Gastrocnemius medialis (tissue), 4 donors: ENCODE results near the gene BLVRA. TPM values are rescaled to one million over a fixed set of nuclear protein-coding genes. Genes with fewer than 3 reads are reported as not detected.

Source experiments
- ATAC-seq, 2 donors: fragments of 150-250 bp; one replicate each; pipeline ENCODE4 v1.9.1; 2016
- DNase-seq, 2 donors: peaks; one replicate each; pipeline ENCODE4 v3.0.0-alpha.2; 2019
- H3K27ac ChIP-seq, 4 donors: fragments of 200-600 bp; sonication (generic); 1 replicate in 1 of 4; 2 replicates in 3 of 4; pipeline ENCODE4 v1.5.1; 2016 to 2018; ENCODE audit warnings: mild to moderate bottlenecking in 2 of 4, moderate library complexity in 1 of 4
- H3K27me3 ChIP-seq, 3 donors: fragments of 200-600 bp; sonication (generic) in 2 of 3; 1 replicate in 1 of 3; 2 replicates in 2 of 3; pipeline versions ENCODE4 v1.5.1 to v1.6.0; 2016 to 2019; ENCODE audit warnings: mild to moderate bottlenecking in 1 of 3, moderate library complexity in 1 of 3
- H3K36me3 ChIP-seq, 2 donors: fragments of 200-600 bp; sonication (generic) in 1 of 2; one replicate each; pipeline ENCODE4 v1.5.1; 2017 to 2018
- H3K4me1 ChIP-seq, 2 donors: fragments of 200-600 bp; sonication (generic) in 1 of 2; one replicate each; pipeline ENCODE4 v1.5.1; 2016 to 2017; ENCODE audit warnings: mild to moderate bottlenecking in 2 of 2
- H3K4me3 ChIP-seq, 4 donors: fragments of 200-600 bp; sonication (generic) in 3 of 4; 1 replicate in 1 of 4; 2 replicates in 3 of 4; pipeline ENCODE4 v1.5.1; 2016 to 2019; ENCODE audit warnings: mild to moderate bottlenecking in 2 of 4
- H3K9me3 ChIP-seq, 3 donors: fragments of 200-600 bp; sonication (generic) in 2 of 3; 1 replicate in 1 of 3; 2 replicates in 2 of 3; pipeline ENCODE4 v1.5.1; 2016 to 2019
- POLR2A ChIP-seq, 2 donors: fragments of 450-650 bp; IDR thresholded peaks; one replicate each; pipeline ENCODE4 v1.6.1; 2017; ENCODE audit warnings: antibody characterized with exemption in 2 of 2, mild to moderate bottlenecking in 2 of 2, moderate library complexity in 2 of 2
- in situ Hi-C, 4 donors: fragments of 200-750 bp; cut with MboI; loops; one replicate each; pipeline versions ENCODE4 v1.15.0 to v1.8.0; 2017; ENCODE audit warnings: low sequenced_read_pairs in 4 of 4
- intact Hi-C: fragments of 100-400 bp; cut with DNase I; formaldehyde crosslinking; loops from one replicate; pipeline ENCODE4 v1.15.1; 2023; ENCODE audit warnings: low total_unique reads
- total RNA-seq, 4 donors: library from RNA; depleted of rRNA; stranded (reverse); fragments of >200 nt; gene quantifications; one replicate each; pipeline versions ENCODE4 v1.1.0 to v1.2.3, GENCODE V29; 2016
- TF ChIP-seq, protein P1 (sequence below), 5 experiments: fragments of 450-650 bp in 3 of 5; fragments of 200-600 bp in 2 of 5; sonication (generic) in 2 of 5; IDR thresholded peaks in 4 of 5; conservative IDR thresholded peaks in 1 of 5; 1 replicate in 4 of 5; 2 replicates in 1 of 5; pipeline ENCODE4 v1.5.1; 2016 to 2019; ENCODE audit warnings: antibody characterized with exemption in 5 of 5, mild to moderate bottlenecking in 3 of 5, moderate library complexity in 3 of 5

Gene BLVRA
- total RNA-seq, 4 donors from 2014 or later, result 26.7 to 45.9 (median 29.3) TPM

DNA sequence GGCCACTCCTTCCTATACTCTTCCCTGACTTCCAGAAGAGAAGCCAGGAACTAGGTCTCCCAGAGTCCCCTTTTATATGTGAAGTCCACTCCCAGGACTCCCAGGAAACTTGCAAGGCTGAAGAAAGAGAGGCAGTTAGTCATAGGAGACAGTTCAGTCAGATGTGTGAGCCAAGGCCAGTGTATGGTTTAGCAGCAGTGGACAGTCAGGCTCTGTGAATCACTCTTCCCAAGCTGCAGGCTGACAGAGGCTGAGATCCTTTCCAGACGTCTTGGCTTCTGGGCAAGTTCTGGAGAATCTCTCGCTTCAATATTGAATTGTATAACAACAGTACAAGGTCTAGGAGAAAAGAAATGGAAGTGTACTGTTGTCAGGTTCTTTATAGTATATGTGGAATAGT, 26.9 kb downstream of the BLVRA start:
- intact Hi-C loops, result no loop called here
- H3K36me3 ChIP-seq, result peaks cover 0 to 16% of the 10 kb centered on the region in 2 donors
- no peaks in the 10 kb centered on the region for H3K9me3 ChIP-seq
- H3K4me3 ChIP-seq, result no peak overlapping the region
- TF ChIP-seq, protein P1, sequence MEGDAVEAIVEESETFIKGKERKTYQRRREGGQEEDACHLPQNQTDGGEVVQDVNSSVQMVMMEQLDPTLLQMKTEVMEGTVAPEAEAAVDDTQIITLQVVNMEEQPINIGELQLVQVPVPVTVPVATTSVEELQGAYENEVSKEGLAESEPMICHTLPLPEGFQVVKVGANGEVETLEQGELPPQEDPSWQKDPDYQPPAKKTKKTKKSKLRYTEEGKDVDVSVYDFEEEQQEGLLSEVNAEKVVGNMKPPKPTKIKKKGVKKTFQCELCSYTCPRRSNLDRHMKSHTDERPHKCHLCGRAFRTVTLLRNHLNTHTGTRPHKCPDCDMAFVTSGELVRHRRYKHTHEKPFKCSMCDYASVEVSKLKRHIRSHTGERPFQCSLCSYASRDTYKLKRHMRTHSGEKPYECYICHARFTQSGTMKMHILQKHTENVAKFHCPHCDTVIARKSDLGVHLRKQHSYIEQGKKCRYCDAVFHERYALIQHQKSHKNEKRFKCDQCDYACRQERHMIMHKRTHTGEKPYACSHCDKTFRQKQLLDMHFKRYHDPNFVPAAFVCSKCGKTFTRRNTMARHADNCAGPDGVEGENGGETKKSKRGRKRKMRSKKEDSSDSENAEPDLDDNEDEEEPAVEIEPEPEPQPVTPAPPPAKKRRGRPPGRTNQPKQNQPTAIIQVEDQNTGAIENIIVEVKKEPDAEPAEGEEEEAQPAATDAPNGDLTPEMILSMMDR (IDR thresholded peaks at IDR 0.05 in 4 of 5, conservative IDR thresholded peaks at IDR 0.05 in 1 of 5), result no peak
- no peak for TF ChIP-seq POLR2A (IDR thresholded peaks at IDR 0.05)
- peak; percentile 51 to 85 for ATAC-seq
- H3K27me3 ChIP-seq, result no peaks in the 10 kb centered on the region
- in situ Hi-C loops, result no loop called here
- no peak overlapping the region for H3K27ac ChIP-seq
- no peak for DNase-seq
- peaks cover 24 to 32% of the 10 kb centered on the region in 2 donors for H3K4me1 ChIP-seq

DNA sequence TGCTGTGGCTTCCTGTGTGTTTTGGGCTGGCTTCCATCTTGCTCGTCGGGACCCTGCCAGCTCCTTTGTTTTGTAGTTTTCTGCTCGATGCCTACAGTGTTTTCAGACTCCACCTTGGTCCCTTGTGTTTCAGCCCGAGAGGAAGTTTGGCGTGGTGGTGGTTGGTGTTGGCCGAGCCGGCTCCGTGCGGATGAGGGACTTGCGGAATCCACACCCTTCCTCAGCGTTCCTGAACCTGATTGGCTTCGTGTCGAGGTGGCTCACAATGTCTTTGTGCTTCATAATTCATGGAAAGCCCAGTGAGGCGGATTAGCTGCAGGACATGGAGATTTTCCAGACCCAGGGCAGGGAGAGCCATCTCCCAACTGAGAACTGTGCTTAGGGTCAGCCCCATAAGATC, 29.3 kb downstream of the BLVRA start:
- TF ChIP-seq, protein P1 (IDR thresholded peaks at IDR 0.05 in 4 of 5, conservative IDR thresholded peaks at IDR 0.05 in 1 of 5), result no peak
- no peak for TF ChIP-seq POLR2A (IDR thresholded peaks at IDR 0.05)
- no peak overlapping the region for H3K4me3 ChIP-seq
- no peak for DNase-seq
- in situ Hi-C loops (no loop called here), intact Hi-C loops (no loop called here)
- H3K36me3 ChIP-seq, result peaks cover 0 to 29% of the 10 kb centered on the region in 2 donors
- H3K4me1 ChIP-seq, result peaks cover 12 to 27% of the 10 kb centered on the region in 2 donors
- H3K27me3 ChIP-seq, result no peaks in the 10 kb centered on the region
- H3K27ac ChIP-seq, result no peak overlapping the region
- H3K9me3 ChIP-seq, result no peaks in the 10 kb centered on the region
- ATAC-seq, result no peak

DNA sequence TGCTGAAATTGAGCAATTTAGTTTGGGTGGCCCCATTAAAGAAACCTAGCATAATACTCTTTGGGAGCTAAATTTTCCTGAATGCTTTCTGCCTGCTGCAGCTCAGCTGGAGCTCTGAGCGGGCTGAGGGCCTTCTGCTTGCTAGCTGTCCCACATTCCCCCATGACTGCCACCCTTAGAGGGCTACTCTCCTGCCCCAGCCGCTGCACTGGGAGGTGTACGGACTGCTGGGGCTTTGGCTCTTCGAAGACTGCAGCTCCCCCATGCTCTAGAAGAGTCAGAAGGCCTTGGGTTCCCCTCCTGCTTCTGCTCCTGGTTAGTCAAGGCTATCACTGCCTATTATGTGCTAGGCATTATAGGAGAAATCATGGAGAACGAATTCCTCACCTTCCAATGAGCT, 31.5 kb downstream of the BLVRA start:
- DNase-seq (no peak), ATAC-seq (no peak)
- H3K9me3 ChIP-seq, result no peaks in the 10 kb centered on the region
- no peak overlapping the region for H3K27ac ChIP-seq
- in situ Hi-C loops (no loop called here), intact Hi-C loops (no loop called here)
- H3K27me3 ChIP-seq, result no peaks in the 10 kb centered on the region
- H3K4me3 ChIP-seq, result no peak overlapping the region
- peaks cover 0 to 29% of the 10 kb centered on the region in 2 donors for H3K36me3 ChIP-seq
- H3K4me1 ChIP-seq, result peaks cover 5 to 15% of the 10 kb centered on the region in 2 donors
- TF ChIP-seq, protein P1 (IDR thresholded peaks at IDR 0.05 in 4 of 5, conservative IDR thresholded peaks at IDR 0.05 in 1 of 5), result no peak
- no peak for TF ChIP-seq POLR2A (IDR thresholded peaks at IDR 0.05)

DNA sequence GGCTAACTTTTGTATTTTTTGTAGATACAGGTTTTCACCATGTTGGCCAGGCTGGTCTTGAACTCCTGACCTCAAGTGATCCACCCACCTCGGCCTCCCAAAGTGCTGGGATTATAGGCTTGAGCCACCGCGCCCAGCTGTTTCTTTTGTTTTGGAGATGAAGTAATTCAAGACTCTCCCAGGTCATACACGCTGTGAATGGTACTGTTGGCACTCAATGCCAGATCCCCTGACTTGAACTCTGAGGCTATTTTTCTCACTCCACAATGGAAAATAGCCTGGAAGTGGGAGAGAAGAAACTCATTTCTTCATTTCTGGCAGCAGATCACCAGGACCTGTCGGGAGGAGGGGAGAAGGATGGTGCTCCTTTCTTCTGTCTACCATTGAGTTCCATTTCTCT, 32.4 kb downstream of the BLVRA start:
- intact Hi-C loops (no loop called here), in situ Hi-C loops (no loop called here)
- DNase-seq (no peak), ATAC-seq (no peak)
- H3K4me1 ChIP-seq, result peaks cover 5 to 10% of the 10 kb centered on the region in 2 donors
- peaks cover 0 to 29% of the 10 kb centered on the region in 2 donors for H3K36me3 ChIP-seq
- peak overlapping the region in 1 of 4 donors; percentile 46 for H3K27ac ChIP-seq
- H3K4me3 ChIP-seq, result no peak overlapping the region
- H3K9me3 ChIP-seq, result no peaks in the 10 kb centered on the region
- TF ChIP-seq, protein P1 (IDR thresholded peaks at IDR 0.05 in 4 of 5, conservative IDR thresholded peaks at IDR 0.05 in 1 of 5), result no peak
- no peak for TF ChIP-seq POLR2A (IDR thresholded peaks at IDR 0.05)
- H3K27me3 ChIP-seq, result no peaks in the 10 kb centered on the region

DNA sequence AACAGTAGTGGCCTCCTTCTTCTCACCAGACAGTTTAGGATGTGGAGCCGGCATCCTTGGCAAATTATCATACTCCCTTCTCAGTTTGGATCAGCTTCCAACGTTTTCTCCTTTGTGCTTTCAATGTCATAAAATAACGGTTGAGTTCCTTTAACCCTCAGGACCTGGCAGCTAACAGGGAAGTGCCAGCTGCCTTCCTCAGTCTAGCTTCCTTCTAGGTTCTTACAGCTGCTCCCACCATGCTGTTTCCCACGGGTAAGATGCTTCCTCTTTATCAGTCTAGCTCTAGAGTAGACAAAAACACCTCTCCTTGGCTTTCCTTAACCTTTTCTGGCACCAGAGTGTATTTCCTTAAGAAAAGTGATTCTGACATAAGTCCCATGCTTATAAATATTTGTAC, 33.2 kb downstream of the BLVRA start:
- DNase-seq, result no peak
- intact Hi-C loops, result no loop called here
- H3K27ac ChIP-seq, result peak overlapping the region in 3 of 4 donors; percentile 26 to 62 (median 46)
- ATAC-seq, result no peak
- peaks cover 0 to 29% of the 10 kb centered on the region in 2 donors for H3K36me3 ChIP-seq
- H3K9me3 ChIP-seq, result no peaks in the 10 kb centered on the region
- no peaks in the 10 kb centered on the region for H3K27me3 ChIP-seq
- TF ChIP-seq, protein P1 (IDR thresholded peaks at IDR 0.05 in 4 of 5, conservative IDR thresholded peaks at IDR 0.05 in 1 of 5), result no peak
- no peak for TF ChIP-seq POLR2A (IDR thresholded peaks at IDR 0.05)
- no peak overlapping the region for H3K4me3 ChIP-seq
- peaks cover 5 to 10% of the 10 kb centered on the region in 2 donors for H3K4me1 ChIP-seq
- in situ Hi-C loops, result no loop called here
